CD8-positive, alpha-beta memory T cell (primary cell): ENCODE measurements around the gene BID. TPM values are rescaled to one million over a fixed set of nuclear protein-coding genes. Genes with fewer than 3 reads are reported as not detected.

Source experiments
- CTCF ChIA-PET: fragments of 350-600 bp; sonication (Branson Sonifier 250); formaldehyde crosslinking; loops from one replicate; lab custom pipeline; 2021; ENCODE audit warnings: antibody characterized with exemption; lab: Charles Lee
- POLR2A ChIA-PET: fragments of 350-600 bp; sonication (Branson Sonifier 250); formaldehyde crosslinking; loops from one replicate; lab custom pipeline; 2021; ENCODE audit warnings: antibody characterized with exemption; lab: Charles Lee
- DNase-seq, 5 donors: peaks; one replicate each; pipeline versions ENCODE4 v3.0.0 to v3.0.0-alpha.2; 2020 to 2022; ENCODE audit warnings: mixed read lengths in 1 of 5
- H3K27ac ChIP-seq: one replicate; pipeline ENCODE4 v1.7.0; 2013; ENCODE audit warnings: low read depth, mild to moderate bottlenecking, low read length, moderate library complexity
- H3K27me3 ChIP-seq: 2 replicates; pipeline ENCODE4 v1.7.0; 2013; ENCODE audit warnings: low read length, mild to moderate bottlenecking; ENCODE audit not compliant: insufficient read depth, poor library complexity, severe bottlenecking
- H3K36me3 ChIP-seq: 2 replicates; pipeline ENCODE4 v1.7.0; 2013; ENCODE audit warnings: mild to moderate bottlenecking, low read length, moderate library complexity; ENCODE audit not compliant: insufficient read depth
- H3K4me1 ChIP-seq: 2 replicates; pipeline ENCODE4 v1.7.0; 2013; ENCODE audit warnings: mild to moderate bottlenecking, low read length, moderate library complexity; ENCODE audit not compliant: insufficient read depth
- H3K4me3 ChIP-seq: 2 replicates; pipeline ENCODE4 v1.7.0; 2013; ENCODE audit warnings: mild to moderate bottlenecking, low read length
- H3K9me3 ChIP-seq: 2 replicates; pipeline ENCODE4 v1.7.0; 2013; ENCODE audit warnings: mild to moderate bottlenecking, low read length
- H3K27ac Mint-ChIP-seq, 8 donors: one replicate each; pipeline ENCODE4 v1.8.0; 2020 to 2021; ENCODE audit warnings: mixed read lengths in 8 of 8, mild to moderate bottlenecking in 6 of 8, inconsistent platforms in 3 of 8, moderate library complexity in 3 of 8
- H3K27me3 Mint-ChIP-seq, 2 donors: one replicate each; pipeline ENCODE4 v1.8.0; 2020 to 2021; ENCODE audit warnings: mixed read lengths in 2 of 2, mild to moderate bottlenecking in 1 of 2, moderate library complexity in 1 of 2
- H3K36me3 Mint-ChIP-seq, 3 donors: one replicate each; pipeline ENCODE4 v1.8.0; 2020 to 2021; ENCODE audit warnings: mixed read lengths in 3 of 3, inconsistent platforms in 1 of 3, mild to moderate bottlenecking in 1 of 3
- H3K4me1 Mint-ChIP-seq, 3 donors: one replicate each; pipeline ENCODE4 v1.8.0; 2020 to 2021; ENCODE audit warnings: mixed read lengths in 3 of 3, inconsistent platforms in 1 of 3, mild to moderate bottlenecking in 1 of 3
- H3K4me3 Mint-ChIP-seq, 7 donors: one replicate each; pipeline ENCODE4 v1.8.0; 2020 to 2021; ENCODE audit warnings: mixed read lengths in 7 of 7, mild to moderate bottlenecking in 6 of 7, moderate library complexity in 4 of 7, inconsistent platforms in 2 of 7
- H3K9me3 Mint-ChIP-seq, 5 donors: one replicate each; pipeline ENCODE4 v1.8.0; 2020 to 2022; ENCODE audit warnings: mixed read lengths in 5 of 5, mild to moderate bottlenecking in 3 of 5, moderate library complexity in 2 of 5, inconsistent platforms in 1 of 5
- polyA plus RNA-seq: library from polyadenylated mRNA; unstranded; fragments of 300-500 nt; fragmentation: Illumina TruSeq; gene quantifications from one replicate; pipeline ENCODE4 v1.2.3, GENCODE V29; 2021
- total RNA-seq, 2 experiments: library from RNA; stranded (reverse); gene quantifications; one replicate each; pipeline ENCODE4 v1.2.3, GENCODE V29; 2021

BID gene
- total and polyA plus RNA-seq, 3 experiments from 2014 or later: 11.5 to 72.5 (median 14.1) TPM

DNA sequence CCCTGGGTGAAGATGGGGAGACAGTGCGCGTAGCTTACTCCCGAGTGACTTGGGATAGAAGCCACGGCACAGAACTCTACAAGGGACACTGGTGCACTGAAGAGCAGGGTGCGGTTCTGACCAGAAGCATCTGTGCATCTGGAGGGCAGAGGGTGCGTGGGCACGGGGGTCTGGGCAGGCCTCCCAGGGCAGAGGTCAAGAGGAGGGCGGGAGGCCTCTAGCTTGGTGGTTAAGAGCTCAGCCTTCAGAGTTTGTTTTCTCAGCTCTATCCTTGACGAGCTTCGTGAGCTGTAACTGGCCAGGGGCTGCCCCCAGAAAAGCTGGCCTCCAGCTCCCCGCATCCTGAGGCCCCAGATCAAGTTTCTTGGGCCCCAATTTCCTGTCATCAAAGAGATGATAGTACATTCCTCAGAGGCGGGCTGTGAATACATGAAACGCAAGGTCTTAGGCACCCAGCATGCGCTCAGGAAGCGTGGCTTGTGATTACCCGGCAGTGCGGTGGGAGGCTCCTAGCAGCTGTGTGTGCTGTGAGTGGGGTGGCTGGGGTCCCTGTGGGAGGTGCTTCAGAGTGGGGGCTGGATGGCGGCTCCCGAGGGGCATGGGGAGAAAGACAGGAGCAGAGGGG, 6.0 kb upstream of the BID start:
- H3K9me3 ChIP-seq: no peaks in the 10 kb centered on the region
- H3K4me1 Mint-ChIP-seq: peaks cover 57 to 75% (median 60%) of the 10 kb centered on the region in 3 donors
- H3K4me3 ChIP-seq: no peak overlapping the region
- peaks cover 0 to 11% (median 1%) of the 10 kb centered on the region in 3 donors for H3K36me3 Mint-ChIP-seq
- peaks cover 64% of the 10 kb centered on the region for H3K4me1 ChIP-seq
- ChIA-PET CTCF (interaction anchor here (0.7 to 5.8 kb wide), 3 partner anchors 27 to 609 kb away, joined by 3 to 54 read pairs (median 4); no protein-coding TSS in a partner anchor), POLR2A (interaction anchor here (0.5 kb wide), 1 partner anchor 1680 kb away, joined by 4 read pairs; no protein-coding TSS in a partner anchor)
- peaks cover 0 to 1% of the 10 kb centered on the region in 2 donors for H3K27me3 Mint-ChIP-seq
- H3K27me3 ChIP-seq: no peaks in the 10 kb centered on the region
- H3K27ac Mint-ChIP-seq: peak overlapping the region; percentile 60 to 99 (median 78)
- no peak overlapping the region for H3K27ac ChIP-seq
- no peaks in the 10 kb centered on the region for H3K9me3 Mint-ChIP-seq
- H3K36me3 ChIP-seq: no peaks in the 10 kb centered on the region
- H3K4me3 Mint-ChIP-seq: peak overlapping the region; percentile 33 to 99 (median 92)
- no peak for DNase-seq

DNA sequence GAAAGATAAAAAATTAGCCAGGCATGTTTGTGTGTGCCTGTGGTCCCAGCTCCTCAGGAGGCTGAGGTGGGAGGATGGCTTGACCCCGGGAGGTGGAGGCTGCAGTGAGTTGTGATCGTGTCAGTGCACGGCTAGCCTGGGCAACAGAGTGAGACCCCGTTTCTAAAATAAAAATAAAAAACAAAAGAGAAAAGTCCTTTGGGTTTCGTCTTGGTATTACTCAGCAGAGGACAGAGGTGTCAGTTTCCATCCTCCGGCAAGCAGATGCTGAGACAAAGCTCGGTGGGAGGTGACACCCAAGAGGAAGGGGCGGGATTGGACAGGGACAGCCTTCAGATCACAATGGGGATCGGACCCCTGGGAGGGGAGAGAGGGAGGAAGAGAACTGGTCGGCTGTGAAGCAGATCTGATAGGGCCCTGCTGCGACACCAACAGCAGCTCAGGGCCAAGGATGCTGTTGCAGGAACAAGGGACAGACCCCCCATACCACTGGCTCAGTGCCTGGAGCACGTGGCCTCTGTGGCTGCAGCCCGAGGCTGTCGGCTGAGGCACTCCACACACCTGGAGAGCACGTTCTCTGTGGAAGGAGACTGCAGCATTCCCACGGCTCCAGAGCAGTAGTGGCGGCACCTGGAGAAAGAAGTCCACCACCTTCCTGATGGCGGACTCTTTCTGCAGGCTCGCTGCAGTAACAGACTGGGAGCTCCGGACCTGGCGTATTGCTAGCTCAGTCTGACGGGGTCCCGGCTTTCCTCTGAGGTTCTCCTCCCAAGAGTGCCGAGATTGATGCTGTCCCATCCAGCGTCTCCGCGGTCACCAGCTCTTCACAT, 5.2 kb upstream of the BID start:
- Histone ChIP-seq H3K4me1 (peaks cover 72% of the 10 kb centered on the region), H3K27ac (no peak overlapping the region), H3K27me3 (no peaks in the 10 kb centered on the region), H3K9me3 (no peaks in the 10 kb centered on the region), H3K36me3 (no peaks in the 10 kb centered on the region), H3K4me3 (no peak overlapping the region)
- H3K9me3 Mint-ChIP-seq: no peaks in the 10 kb centered on the region
- peak overlapping the region; percentile 92 to 99 (median 97) for H3K4me3 Mint-ChIP-seq
- DNase-seq: no peak
- H3K27me3 Mint-ChIP-seq: peaks cover 0 to 1% of the 10 kb centered on the region in 2 donors
- H3K4me1 Mint-ChIP-seq: peaks cover 64 to 82% (median 67%) of the 10 kb centered on the region in 3 donors
- H3K27ac Mint-ChIP-seq: peak overlapping the region; percentile 77 to 99 (median 96)
- POLR2A ChIA-PET: interaction anchor here (1.0 kb wide), 1 partner anchor 33 kb away, joined by 3 read pairs; no protein-coding TSS in a partner anchor
- CTCF ChIA-PET: interaction anchor here (0.7 to 5.8 kb wide), 4 partner anchors 27 to 608 kb away, joined by 3 to 54 read pairs (median 4); no protein-coding TSS in a partner anchor
- H3K36me3 Mint-ChIP-seq: peaks cover 0 to 11% (median 1%) of the 10 kb centered on the region in 3 donors

DNA sequence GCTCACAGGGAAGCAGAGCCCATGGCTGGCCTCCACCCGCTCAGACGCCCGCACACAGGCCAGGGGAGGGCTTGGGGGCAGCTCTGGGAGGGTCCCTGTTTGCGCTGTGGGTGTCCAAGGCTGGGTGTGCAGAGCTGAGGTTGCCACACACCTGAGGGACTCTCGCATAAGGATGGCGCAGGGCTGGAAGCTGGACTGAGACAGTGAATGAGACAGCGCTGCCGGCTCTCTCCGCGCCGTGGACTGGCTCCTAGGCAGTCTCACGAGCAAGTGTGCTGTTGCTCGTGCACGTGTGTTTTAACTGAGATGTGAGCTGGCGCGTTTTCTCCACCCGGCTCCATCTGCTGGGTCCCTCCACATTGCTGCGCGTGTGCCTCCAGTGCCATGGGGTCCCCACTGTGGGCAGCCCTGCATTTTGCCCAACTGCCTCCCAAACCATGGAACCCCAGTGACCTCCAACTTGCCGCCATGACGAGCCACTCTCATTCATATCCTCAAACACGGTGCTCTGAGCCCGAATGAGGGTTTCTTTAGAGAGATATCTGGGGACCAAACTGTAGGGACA, 4.2 kb upstream of the BID start:
- Histone ChIP-seq H3K27me3 (no peaks in the 10 kb centered on the region), H3K9me3 (no peaks in the 10 kb centered on the region), H3K4me1 (peaks cover 74% of the 10 kb centered on the region), H3K27ac (no peak overlapping the region), H3K36me3 (no peaks in the 10 kb centered on the region), H3K4me3 (peak overlapping the region; percentile 99)
- no peak for DNase-seq
- Mint-ChIP-seq H3K36me3 (peaks cover 0 to 13% (median 1%) of the 10 kb centered on the region in 3 donors), H3K4me3 (peak overlapping the region; percentile 92 to 99 (median 97)), H3K27me3 (peaks cover 0 to 1% of the 10 kb centered on the region in 2 donors), H3K4me1 (peaks cover 65 to 85% (median 69%) of the 10 kb centered on the region in 3 donors), H3K27ac (peak overlapping the region; percentile 77 to 100 (median 98)), H3K9me3 (no peaks in the 10 kb centered on the region)
- CTCF ChIA-PET: interaction anchor here (0.8 to 5.8 kb wide), 3 partner anchors 11 to 298 kb away, joined by 3 to 54 read pairs (median 4); no protein-coding TSS in a partner anchor
- POLR2A ChIA-PET: no interaction called here

DNA sequence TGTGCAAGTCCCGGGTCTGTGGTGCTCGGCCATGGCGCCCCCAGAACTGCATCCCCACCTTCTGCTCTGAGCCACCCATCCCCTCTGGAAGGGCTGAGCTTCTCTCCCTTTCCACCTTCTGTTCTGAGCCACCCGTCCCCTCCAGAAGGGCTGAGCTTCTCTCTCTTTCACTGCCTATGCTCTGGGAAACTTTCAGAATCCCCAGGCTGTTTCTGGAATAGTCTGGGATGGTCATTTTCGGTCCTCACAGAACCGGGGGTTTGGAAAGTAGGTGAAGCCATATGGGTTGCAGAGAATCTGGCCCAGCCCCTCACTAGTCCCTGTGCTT, 3.4 kb upstream of the BID start:
- Histone ChIP-seq H3K4me1 (peaks cover 82% of the 10 kb centered on the region), H3K9me3 (no peaks in the 10 kb centered on the region), H3K27ac (peak overlapping the region; percentile 99), H3K36me3 (no peaks in the 10 kb centered on the region), H3K27me3 (no peaks in the 10 kb centered on the region), H3K4me3 (peak overlapping the region; percentile 99)
- Mint-ChIP-seq H3K9me3 (no peaks in the 10 kb centered on the region), H3K4me3 (peak overlapping the region; percentile 95 to 99 (median 97)), H3K36me3 (peaks cover 0 to 15% (median 1%) of the 10 kb centered on the region in 3 donors), H3K4me1 (peaks cover 72 to 89% (median 77%) of the 10 kb centered on the region in 3 donors), H3K27me3 (peaks cover 0 to 1% of the 10 kb centered on the region in 2 donors), H3K27ac (peak overlapping the region; percentile 97 to 100 (median 99))
- POLR2A ChIA-PET: interaction anchor here (1.5 kb wide), 1 partner anchor 8 kb away, joined by 10 read pairs; no protein-coding TSS in a partner anchor
- CTCF ChIA-PET: interaction anchor here (5.8 kb wide), 1 partner anchor 34 kb away, joined by 54 read pairs; no protein-coding TSS in a partner anchor
- DNase-seq: no peak

DNA sequence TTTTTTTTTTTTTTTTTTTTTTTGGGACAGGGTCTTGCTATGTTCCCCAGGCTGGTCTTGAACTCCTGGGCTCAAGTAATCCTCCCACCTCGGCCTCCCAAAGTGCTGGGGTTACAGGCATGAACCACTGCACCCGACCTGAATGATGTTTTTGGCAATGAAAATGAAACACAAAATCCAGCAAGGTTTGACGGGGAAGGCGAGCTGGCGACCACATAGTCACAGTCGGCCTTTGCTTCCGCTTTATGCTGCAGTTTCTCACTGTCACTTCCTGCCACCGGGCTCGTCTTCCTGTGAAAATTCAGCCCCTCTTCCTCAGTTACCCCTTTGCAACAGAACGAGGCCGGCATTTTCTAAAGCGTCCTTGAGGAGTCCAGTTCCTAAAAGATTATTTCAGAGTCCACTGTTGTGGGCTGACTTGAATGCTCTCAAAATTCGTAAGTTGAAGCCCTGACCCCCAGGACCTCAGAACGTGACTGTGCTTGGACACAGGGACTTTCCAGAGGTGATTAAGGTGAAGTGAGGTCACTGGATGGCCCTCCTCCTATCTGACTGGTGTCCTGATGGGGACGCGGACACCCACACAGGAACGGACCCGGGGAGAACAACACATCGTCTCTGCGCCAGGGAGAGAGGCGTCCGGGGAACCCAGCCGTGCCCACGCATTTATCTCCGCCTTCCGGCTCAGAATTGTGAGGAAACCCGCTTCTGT, 2.9 kb upstream of the BID start:
- peak; percentile 63 to 84 (median 80) for DNase-seq
- no peaks in the 10 kb centered on the region for H3K36me3 ChIP-seq
- H3K4me3 Mint-ChIP-seq: peak overlapping the region; percentile 95 to 99 (median 97)

DNA sequence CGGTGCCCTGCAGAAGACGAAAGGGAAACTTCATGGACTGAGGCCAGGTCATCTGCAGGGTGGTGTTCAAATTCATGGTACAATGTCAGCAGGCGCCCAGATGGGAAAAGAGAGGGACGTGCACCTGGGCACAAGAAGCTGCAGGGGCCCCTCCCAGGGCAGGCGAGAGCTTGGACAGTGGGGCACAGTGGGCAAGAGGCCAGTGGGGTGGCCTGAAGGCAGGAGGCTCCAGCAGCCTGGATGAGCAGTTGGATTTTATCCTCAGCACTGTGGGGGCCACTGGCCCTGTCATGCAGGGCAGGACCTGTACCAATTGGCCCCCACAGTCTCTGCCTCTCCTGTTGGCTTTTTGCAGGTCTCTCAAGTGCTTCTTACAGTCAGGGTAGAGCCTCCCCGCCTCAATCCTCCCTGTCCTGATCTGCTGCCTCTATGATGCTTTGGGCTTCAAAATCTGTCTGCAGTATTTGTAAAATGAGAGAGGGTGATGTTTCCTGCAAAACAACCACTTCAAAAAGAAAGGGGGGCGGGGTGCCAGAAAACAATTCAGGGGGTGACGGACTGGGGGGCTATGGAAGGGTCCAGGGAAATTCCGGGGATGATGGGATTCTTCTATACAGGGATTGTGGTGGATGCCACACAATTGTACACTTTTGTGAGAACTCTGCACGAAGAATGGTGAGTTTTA, 1.7 kb upstream of the BID start:
- H3K4me1 Mint-ChIP-seq: peaks cover 71 to 89% (median 86%) of the 10 kb centered on the region in 3 donors

More for the DNA sequence above, 2.9 kb upstream of the BID start:
- H3K4me1 Mint-ChIP-seq: peaks cover 73 to 89% (median 82%) of the 10 kb centered on the region in 3 donors
- H3K27me3 ChIP-seq: no peaks in the 10 kb centered on the region
- no peaks in the 10 kb centered on the region for H3K9me3 ChIP-seq
- H3K4me3 ChIP-seq: peak overlapping the region; percentile 99
- peak overlapping the region; percentile 99 for H3K27ac ChIP-seq
- no peaks in the 10 kb centered on the region for H3K9me3 Mint-ChIP-seq
- H3K27me3 Mint-ChIP-seq: peaks cover 0 to 1% of the 10 kb centered on the region in 2 donors
- peak overlapping the region; percentile 97 to 100 (median 99) for H3K27ac Mint-ChIP-seq
- CTCF ChIA-PET: interaction anchor here (1.0 to 6.5 kb wide), 4 partner anchors 8 to 300 kb away, joined by 3 to 54 read pairs (median 22); no protein-coding TSS in a partner anchor
- POLR2A ChIA-PET: interaction anchor here (1.0 to 1.5 kb wide), 2 partner anchors 9 to 35 kb away, joined by 4 to 10 read pairs; no protein-coding TSS in a partner anchor
- peaks cover 87% of the 10 kb centered on the region for H3K4me1 ChIP-seq
- H3K36me3 Mint-ChIP-seq: peaks cover 0 to 17% (median 1%) of the 10 kb centered on the region in 3 donors

More for the DNA sequence above, 1.7 kb upstream of the BID start:
- no peaks in the 10 kb centered on the region for H3K27me3 ChIP-seq
- no peaks in the 10 kb centered on the region for H3K9me3 Mint-ChIP-seq
- H3K36me3 Mint-ChIP-seq: peaks cover 0 to 20% (median 1%) of the 10 kb centered on the region in 3 donors
- H3K4me1 ChIP-seq: peaks cover 84% of the 10 kb centered on the region
- peak overlapping the region; percentile 89 to 100 (median 99) for H3K27ac Mint-ChIP-seq
- H3K9me3 ChIP-seq: no peaks in the 10 kb centered on the region
- peak overlapping the region; percentile 75 to 99 (median 97) for H3K4me3 Mint-ChIP-seq
- H3K4me3 ChIP-seq: peak overlapping the region; percentile 64
- POLR2A ChIA-PET: no interaction called here
- H3K27me3 Mint-ChIP-seq: peaks cover 0 to 1% of the 10 kb centered on the region in 2 donors
- H3K36me3 ChIP-seq: no peaks in the 10 kb centered on the region
- DNase-seq: peak in 2 of 5 donors; percentile 48 to 69
- CTCF ChIA-PET: interaction anchor here (1.2 to 6.5 kb wide), 2 partner anchors 9 to 301 kb away, joined by 5 to 40 read pairs; no protein-coding TSS in a partner anchor
- H3K27ac ChIP-seq: no peak overlapping the region
